Uterus (tissue), 4 donors: ENCODE measurements around the gene MISP. TPM values are rescaled to one million over a fixed set of nuclear protein-coding genes. Genes with fewer than 3 reads are reported as not detected.
A peak's percentile ranks its signal among the peaks of the same experiment; 100 is the strongest.

Source experiments
- DNase-seq, 2 donors: peaks; one replicate each; pipeline ENCODE4 v3.0.0-alpha.2; 2019 to 2020
- H3K27ac ChIP-seq, 2 donors: fragments of 200-600 bp; sonication (generic); 1 replicate in 1 of 2; 2 replicates in 1 of 2; pipeline ENCODE4 v1.5.1; 2016 to 2018
- H3K27me3 ChIP-seq, 2 donors: fragments of 200-600 bp; sonication (generic); one replicate each; pipeline ENCODE4 v1.5.1; 2018 to 2019; ENCODE audit warnings: control low read depth in 1 of 2
- H3K36me3 ChIP-seq, 2 donors: fragments of 200-600 bp; sonication (generic); one replicate each; pipeline ENCODE4 v1.5.1; 2019; ENCODE audit warnings: control low read depth in 1 of 2
- H3K4me1 ChIP-seq, 2 donors: fragments of 200-600 bp; sonication (generic); one replicate each; pipeline ENCODE4 v1.5.1; 2018 to 2019; ENCODE audit warnings: control low read depth in 1 of 2
- H3K4me3 ChIP-seq, 2 donors: fragments of 200-600 bp; sonication (generic); 1 replicate in 1 of 2; 2 replicates in 1 of 2; pipeline ENCODE4 v1.5.1; 2018 to 2019; ENCODE audit warnings: mild to moderate bottlenecking in 1 of 2
- H3K9me3 ChIP-seq, 2 donors: fragments of 200-600 bp; sonication (generic); one replicate each; pipeline ENCODE4 v1.5.1; 2019; ENCODE audit warnings: control low read depth in 1 of 2
- CTCF ChIP-seq, 4 experiments: fragments of 200-600 bp in 2 of 4; fragments of 450-650 bp in 2 of 4; sonication (generic) in 2 of 4; IDR thresholded peaks; one replicate each; pipeline ENCODE4 v1.5.1; 2016 to 2019; ENCODE audit warnings: antibody characterized with exemption in 4 of 4, mild to moderate bottlenecking in 2 of 4, moderate library complexity in 1 of 4
- POLR2A ChIP-seq, 2 donors: fragments of 450-650 bp; IDR thresholded peaks; one replicate each; pipeline ENCODE4 v1.6.1; 2016; ENCODE audit warnings: antibody characterized with exemption in 2 of 2, mild to moderate bottlenecking in 1 of 2, moderate library complexity in 1 of 2
- intact Hi-C: fragments of 100-400 bp; cut with DNase I; formaldehyde crosslinking; loops from one replicate; pipeline ENCODE4 v1.15.1; 2023; ENCODE audit warnings: low total_unique reads
- total RNA-seq, 4 donors: library from RNA; depleted of rRNA in 3 of 4; stranded (reverse); fragments of >200 nt in 3 of 4; gene quantifications; one replicate each; pipeline versions ENCODE4 v1.1.0 to v1.2.4, GENCODE V29; 2014 to 2023
- donor health status: DM: yes; HTN: yes; CAD: no.

MISP gene
- total RNA-seq, 4 donors from 2014 or later, result 0.26 to 5.5 (median 0.39) TPM

GRCh38 chr19:792306-792885 is 41.5 kb downstream of the MISP start:
- no peaks in the 10 kb centered on the region for H3K36me3 ChIP-seq
- H3K27me3 ChIP-seq, result no peaks in the 10 kb centered on the region
- no peak overlapping the region for H3K4me3 ChIP-seq
- no peak for DNase-seq
- intact Hi-C loops, result no loop called here
- H3K9me3 ChIP-seq, result no peaks in the 10 kb centered on the region
- H3K4me1 ChIP-seq, result peaks cover 0 to 5% of the 10 kb centered on the region in 2 donors
- TF ChIP-seq POLR2A (IDR thresholded peaks at IDR 0.05), result no peak
- TF ChIP-seq CTCF (IDR thresholded peaks at IDR 0.05), result no peak
- peak overlapping the region in 1 of 2 donors; percentile 20 for H3K27ac ChIP-seq

- Histone ChIP-seq H3K36me3 (no peaks in the 10 kb centered on the region), H3K4me3 (no peak overlapping the region), H3K27ac (no peak overlapping the region), H3K4me1 (peaks cover 4 to 5% of the 10 kb centered on the region in 2 donors), H3K9me3 (no peaks in the 10 kb centered on the region), H3K27me3 (no peaks in the 10 kb centered on the region)
- intact Hi-C loops, result no loop called here
- TF ChIP-seq POLR2A (IDR thresholded peaks at IDR 0.05) (no peak), CTCF (IDR thresholded peaks at IDR 0.05) (no peak)
- DNase-seq, result no peak
Measured at GRCh38 chr19:793806-794205, 42.9 kb downstream of the MISP start.

GRCh38 chr19:795073-795611 is 44.2 kb downstream of the MISP start:
- Histone ChIP-seq H3K27ac (no peak overlapping the region), H3K4me1 (peaks cover 11 to 18% of the 10 kb centered on the region in 2 donors), H3K27me3 (no peaks in the 10 kb centered on the region), H3K36me3 (no peaks in the 10 kb centered on the region), H3K9me3 (no peaks in the 10 kb centered on the region), H3K4me3 (no peak overlapping the region)
- intact Hi-C loops, result no loop called here
- peak in 1 of 2 donors; percentile 59 for DNase-seq
- TF ChIP-seq CTCF (IDR thresholded peaks at IDR 0.05) (no peak), POLR2A (IDR thresholded peaks at IDR 0.05) (no peak)

GRCh38 chr19:795691-796581 is 45.0 kb downstream of the MISP start:
- intact Hi-C loops, result no loop called here
- Histone ChIP-seq H3K36me3 (no peaks in the 10 kb centered on the region), H3K9me3 (no peaks in the 10 kb centered on the region), H3K27ac (peak overlapping the region; percentile 81 to 84), H3K27me3 (no peaks in the 10 kb centered on the region), H3K4me1 (peaks cover 15 to 25% of the 10 kb centered on the region in 2 donors), H3K4me3 (peak overlapping the region; percentile 53 to 57)
- DNase-seq, result peak in 1 of 2 donors; percentile 46
- TF ChIP-seq CTCF (IDR thresholded peaks at IDR 0.05) (no peak), POLR2A (IDR thresholded peaks at IDR 0.05) (no peak)
